A172 (cell line): Measurements from ENCODE around the gene ELMOD2. TPM values are rescaled to one million over a fixed set of nuclear protein-coding genes. Genes with fewer than 3 reads are reported as not detected.

Source experiments
- DNase-seq: peaks from one replicate; pipeline ENCODE4 v3.0.0-alpha.2; 2015; ENCODE audit warnings: low spot score
- total RNA-seq: library from RNA; depleted of rRNA; stranded (reverse); fragments of >200 nt; shearing (Covaris generic); gene quantifications from 2 replicates; pipeline ENCODE4 v1.2.3, GENCODE V29; 2014; rRNA removed

The ELMOD2 gene
- total RNA-seq, 1 experiment from 2014 or later, result 38.8 TPM

DNA sequence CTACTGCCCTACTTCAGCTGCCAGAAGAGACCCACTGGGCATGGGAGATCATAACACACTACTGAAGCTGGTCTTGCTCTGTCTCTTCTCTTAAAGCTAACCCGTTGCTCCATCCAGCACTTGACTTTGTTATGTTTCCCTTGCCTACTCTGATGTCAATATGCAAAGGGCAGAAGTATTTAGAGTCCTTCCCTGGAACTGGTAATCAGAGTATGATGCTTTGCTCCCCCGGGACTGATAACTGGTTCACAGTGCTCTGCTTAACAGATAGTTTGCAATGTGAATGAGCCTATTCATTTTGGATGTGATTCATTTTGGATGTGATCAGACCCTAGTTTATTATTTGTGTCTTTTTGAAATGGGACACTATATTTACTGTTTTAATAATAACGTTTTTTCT lies 57.1 kb downstream of the ELMOD2 start:
- no peak for DNase-seq

DNA sequence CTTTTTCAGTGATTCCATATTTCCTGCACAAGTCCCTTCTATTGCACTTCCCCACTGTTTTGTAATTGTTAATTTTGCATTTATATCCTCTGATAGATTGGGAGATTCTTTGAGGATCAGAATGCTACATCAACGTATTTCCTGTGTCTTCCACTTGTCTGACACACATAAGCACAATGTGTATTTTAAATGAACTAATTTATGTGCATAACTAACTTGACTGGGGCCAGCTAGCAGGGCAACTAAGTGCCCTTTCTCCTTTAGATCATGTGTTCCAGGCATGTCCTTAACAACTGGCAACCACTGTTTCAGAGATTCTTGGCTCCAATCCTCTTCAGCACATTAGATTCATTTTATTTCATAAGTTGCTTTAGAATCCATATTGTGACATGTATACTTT lies 60.5 kb downstream of the ELMOD2 start:
- no peak for DNase-seq

DNA sequence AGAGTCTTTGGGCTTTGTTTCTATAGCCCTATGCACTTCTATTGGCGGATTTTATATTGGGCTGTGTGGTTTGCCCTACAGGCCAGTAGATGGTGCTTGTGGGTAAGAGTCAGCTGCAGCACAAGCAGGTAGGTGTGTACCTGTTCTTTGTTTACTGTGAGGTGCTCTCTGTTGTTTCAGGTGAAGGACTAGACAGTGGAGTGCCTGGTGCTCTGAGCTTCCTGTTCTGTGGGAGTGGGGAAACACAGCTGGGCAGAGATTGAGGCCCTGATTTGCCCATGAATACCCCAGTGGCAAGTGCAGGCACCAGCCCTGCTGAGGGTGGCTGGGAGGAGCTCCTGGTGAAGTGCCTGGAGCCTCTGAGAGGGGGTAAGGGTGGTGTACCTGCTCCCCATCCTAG lies 71.1 kb downstream of the ELMOD2 start:
- no peak for DNase-seq

DNA sequence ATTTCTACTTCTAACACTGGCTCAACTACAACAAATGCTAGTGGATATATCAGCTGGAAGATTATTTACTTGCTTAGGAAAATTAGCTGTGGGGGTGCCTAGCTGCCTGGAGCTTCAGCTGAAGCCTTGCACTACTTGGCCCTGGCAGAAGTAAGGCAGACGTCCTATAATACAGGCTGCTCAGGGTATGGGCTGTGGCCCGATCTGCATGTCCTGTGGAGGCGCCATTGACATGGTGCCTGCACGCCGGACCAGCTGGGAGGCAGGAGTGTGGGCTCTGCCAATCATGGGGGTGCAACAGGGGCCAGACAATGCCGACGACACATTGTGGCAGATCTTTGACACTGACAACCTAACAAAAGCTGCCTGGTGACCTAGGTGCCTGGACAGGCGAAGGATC lies 76.4 kb downstream of the ELMOD2 start:
- no peak for DNase-seq

DNA sequence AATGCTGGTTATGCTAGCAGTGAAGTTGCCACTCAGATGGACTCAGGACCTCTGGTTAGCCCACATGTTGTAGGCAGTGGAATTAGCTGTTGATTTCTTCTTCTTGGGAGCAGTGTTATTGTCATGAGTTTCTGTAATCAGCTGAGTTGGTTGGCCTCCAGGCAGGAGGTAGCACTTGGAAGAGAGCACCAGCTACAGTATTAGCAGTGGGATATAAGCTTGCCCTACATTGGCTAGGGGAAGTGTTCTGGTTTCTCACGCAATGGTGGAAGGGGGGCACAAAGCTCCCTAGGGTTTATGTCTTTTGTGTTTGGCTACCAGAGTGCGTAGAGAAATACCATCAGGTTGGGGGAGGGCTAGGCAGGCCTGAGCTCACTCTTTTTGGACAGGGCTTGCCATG lies 78.7 kb downstream of the ELMOD2 start:
- no peak for DNase-seq

DNA sequence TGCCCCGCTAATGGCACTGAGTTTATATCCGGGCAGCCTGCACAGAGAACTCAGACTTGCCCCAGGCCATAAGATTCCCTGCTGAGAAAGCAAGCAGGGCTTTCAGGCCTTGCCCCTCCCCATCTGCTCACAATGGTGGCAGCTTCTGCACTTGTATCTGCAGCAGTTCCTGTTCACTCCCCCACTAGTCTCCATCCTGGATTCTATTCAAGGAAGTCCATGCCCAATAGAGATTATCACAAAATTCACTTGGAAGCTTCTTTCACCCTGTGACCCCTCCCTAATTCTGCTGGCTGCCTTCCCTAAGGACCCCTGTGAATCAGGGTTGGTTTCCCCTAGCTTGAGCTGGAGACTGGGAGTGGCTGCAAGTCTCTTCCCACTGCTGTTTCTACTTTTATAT lies 79.3 kb downstream of the ELMOD2 start:
- no peak for DNase-seq

Other genes starting within 250 kb of the ELMOD2 start
- 133 and 159 TPM in 2 replicates for gene SCOC, start 150.5 kb upstream of the ELMOD2 start, total RNA-seq
- 0.53 and 1.3 TPM in 2 replicates for gene CLGN, start 96.5 kb upstream of the ELMOD2 start, total RNA-seq
- gene MGAT4D, start 25.9 kb upstream of the ELMOD2 start, total RNA-seq, result not detected in 2 replicates
- gene UCP1, start 44.8 kb downstream of the ELMOD2 start, total RNA-seq, result not detected in 2 replicates
- 26.5 and 29.4 TPM in 2 replicates for gene TBC1D9, start 232.2 kb downstream of the ELMOD2 start, total RNA-seq